ENCODE results near the gene GREB1L. TPM values are rescaled to one million over a fixed set of nuclear protein-coding genes. Genes with fewer than 3 reads are reported as not detected.

GREB1L gene
- polyA plus RNA-seq, 1 donor from 2014 or later, result 0.05 TPM

Other genes with a start within 250 kb of the GREB1L start
- 41.2 TPM for gene ROCK1, start 130.4 kb upstream of the GREB1L start, polyA plus RNA-seq